IMR-90 (cell line): ENCODE data around the gene RTP5. TPM values are rescaled to one million over a fixed set of nuclear protein-coding genes. Genes with fewer than 3 reads are reported as not detected.

Experiments used
- ATAC-seq: fragments of 200-7000 bp; cut with Tn5 transposase; 2 replicates; pipeline ENCODE4 v1.9.1; 2020; ENCODE audit warnings: low read depth, mild to moderate bottlenecking, moderate library complexity
- BruUV-seq: library from RNA; stranded (reverse); fragments of 400-500 nt; replicated peaks from 2 replicates; lab custom pipeline; 2021; lab: Mats Ljungman, UMichigan
- CTCF ChIA-PET: fragments of 300-600 bp; formaldehyde crosslinking; extraction: SDS; loops from one replicate; lab custom pipeline; 2021; ENCODE audit warnings: antibody characterized with exemption; lab: Yijun Ruan, JAX
- POLR2A ChIA-PET: fragments of 300-600 bp; sonication (Branson Sonifier 250); formaldehyde crosslinking; loops from one replicate; lab custom pipeline; 2022; ENCODE audit warnings: antibody characterized with exemption; ENCODE audit not compliant: unreplicated experiment; lab: Charles Lee
- DNase-seq: peaks from one replicate; pipeline ENCODE4 v3.0.0; 2013
- H2AFZ ChIP-seq: replicated peaks from 2 replicates; pipeline ENCODE3; 2013; ENCODE audit warnings: low read length, mild to moderate bottlenecking; ENCODE audit not compliant: poor library complexity
- H2AK5ac ChIP-seq: 2 replicates; pipeline ENCODE4 v1.6.1; 2013; ENCODE audit warnings: low read depth, low read length, inconsistent platforms
- H2AK9ac ChIP-seq: replicated peaks from 2 replicates; pipeline ENCODE3; 2013; ENCODE audit warnings: mild to moderate bottlenecking, low read depth, low read length, moderate library complexity; ENCODE audit not compliant: poor library complexity
- H2BK120ac ChIP-seq: 2 replicates; pipeline ENCODE4 v1.6.1; 2013; ENCODE audit warnings: low read depth, low read length, inconsistent platforms
- H2BK15ac ChIP-seq: 3 replicates; pipeline ENCODE4 v1.6.1; 2013; ENCODE audit warnings: low read depth, low read length, inconsistent platforms
- H2BK20ac ChIP-seq: 2 replicates; pipeline ENCODE4 v1.6.1; 2013; ENCODE audit warnings: low read depth, mild to moderate bottlenecking, inconsistent platforms, low read length, moderate library complexity
- H2BK5ac ChIP-seq: 2 replicates; pipeline ENCODE4 v1.6.1; 2013; ENCODE audit warnings: mild to moderate bottlenecking, low read depth, low read length, inconsistent platforms; ENCODE audit not compliant: poor library complexity, severe bottlenecking
- H3K14ac ChIP-seq: replicated peaks from 2 replicates; pipeline ENCODE4 v1.6.1; 2013; ENCODE audit warnings: low read depth, low read length, inconsistent platforms
- H3K18ac ChIP-seq: 2 replicates; pipeline ENCODE4 v1.6.1; 2013; ENCODE audit warnings: low read depth, low read length, control low read depth
- H3K23ac ChIP-seq: 2 replicates; pipeline ENCODE4 v1.6.1; 2013; ENCODE audit warnings: low read depth, low read length, inconsistent platforms
- H3K27ac ChIP-seq: 2 replicates; pipeline ENCODE4 v1.5.1; 2013; ENCODE audit warnings: mild to moderate bottlenecking, control low read depth, low read length; ENCODE audit not compliant: insufficient read depth
- H3K27me3 ChIP-seq: 2 replicates; pipeline ENCODE4 v1.6.1; 2013; ENCODE audit warnings: low read length; ENCODE audit not compliant: control insufficient read depth, insufficient read depth
- H3K36me3 ChIP-seq: 2 replicates; pipeline ENCODE4 v1.6.1; 2013; ENCODE audit warnings: low read length, mixed read lengths; ENCODE audit not compliant: control insufficient read depth, insufficient read depth
- H3K4ac ChIP-seq: 2 replicates; pipeline ENCODE4 v1.6.1; 2013; ENCODE audit warnings: low read depth, low read length, inconsistent platforms
- H3K4me1 ChIP-seq: 2 replicates; pipeline ENCODE4 v1.6.1; 2013; ENCODE audit warnings: low read length, mixed read lengths; ENCODE audit not compliant: control insufficient read depth, insufficient read depth
- H3K4me2 ChIP-seq: 2 replicates; pipeline ENCODE4 v1.6.1; 2013; ENCODE audit warnings: low read depth, mild to moderate bottlenecking, control low read depth, low read length, moderate library complexity
- H3K4me3 ChIP-seq: 2 replicates; pipeline ENCODE4 v1.5.1; 2013; ENCODE audit warnings: low read depth, mild to moderate bottlenecking, control low read depth, low read length, moderate library complexity; ENCODE audit not compliant: insufficient read depth
- H3K56ac ChIP-seq: 2 replicates; pipeline ENCODE4 v1.6.1; 2013; ENCODE audit warnings: low read length, inconsistent platforms; ENCODE audit not compliant: insufficient read depth; ENCODE audit errors: extremely low read depth
- H3K79me1 ChIP-seq, 2 experiments: 2 replicates each; pipeline ENCODE4 v1.6.1; 2013; ENCODE audit warnings: low read length in 2 of 2, inconsistent platforms in 1 of 2, low read depth in 1 of 2
- H3K9ac ChIP-seq: 2 replicates; pipeline ENCODE4 v1.6.1; 2013; ENCODE audit warnings: low read depth, low read length, control low read depth
- H3K9me1 ChIP-seq: 2 replicates; pipeline ENCODE4 v1.6.1; 2013; ENCODE audit warnings: low read length, inconsistent platforms; ENCODE audit not compliant: insufficient read depth
- H3K9me3 ChIP-seq: 2 replicates; pipeline ENCODE4 v1.6.1; 2013; ENCODE audit warnings: low read length; ENCODE audit not compliant: control insufficient read depth, insufficient read depth
- H4K20me1 ChIP-seq: 2 replicates; pipeline ENCODE4 v1.6.1; 2013; ENCODE audit warnings: low read length, inconsistent platforms; ENCODE audit not compliant: insufficient read depth
- H4K5ac ChIP-seq: 2 replicates; pipeline ENCODE4 v1.6.1; 2013; ENCODE audit warnings: mild to moderate bottlenecking, low read depth, low read length, control low read depth
- H4K8ac ChIP-seq, 2 experiments: 2 replicates each; pipeline ENCODE4 v1.6.1; 2013; ENCODE audit warnings: low read depth in 2 of 2, low read length in 2 of 2, control low read depth in 1 of 2, inconsistent platforms in 1 of 2
- H4K91ac ChIP-seq: 2 replicates; pipeline ENCODE4 v1.6.1; 2013; ENCODE audit warnings: low read depth, low read length, inconsistent platforms; ENCODE audit not compliant: insufficient read depth
- BHLHE40 ChIP-seq: fragments of 150-350 bp; IDR thresholded peaks from 2 replicates; pipeline ENCODE4 v1.6.1; 2016; ENCODE audit warnings: mild to moderate bottlenecking, low read depth, low read length
- CEBPB ChIP-seq: IDR thresholded peaks from 2 replicates; pipeline ENCODE4 v1.6.1; 2012; ENCODE audit warnings: low read depth, low read length, improper control_type of control experiment
- ELK1 ChIP-seq: fragments of 150-350 bp; IDR thresholded peaks from 2 replicates; pipeline ENCODE4 v1.6.1; 2016; ENCODE audit warnings: low read depth, mild to moderate bottlenecking, low read length, moderate library complexity, borderline replicate concordance
- FOS ChIP-seq: fragments of 150-350 bp; IDR thresholded peaks from 2 replicates; pipeline ENCODE4 v1.6.1; 2016; ENCODE audit warnings: low read depth, low read length
- MAFK ChIP-seq: IDR thresholded peaks from 2 replicates; pipeline ENCODE4 v1.6.1; 2012; ENCODE audit warnings: low read depth, low read length, improper control_type of control experiment
- MAZ ChIP-seq: IDR thresholded peaks from 2 replicates; pipeline ENCODE4 v1.6.1; 2012; ENCODE audit warnings: low read depth, mild to moderate bottlenecking, low read length, improper control_type of control experiment, moderate library complexity, borderline replicate concordance
- MXI1 ChIP-seq: IDR thresholded peaks from 2 replicates; pipeline ENCODE4 v1.6.1; 2012; ENCODE audit warnings: low read depth, mild to moderate bottlenecking, low read length, moderate library complexity, borderline replicate concordance
- NFE2L2 ChIP-seq: fragments of 150-350 bp; IDR thresholded peaks from 2 replicates; pipeline ENCODE4 v1.6.1; 2016; ENCODE audit warnings: low read depth, mild to moderate bottlenecking, low read length
- POLR2A ChIP-seq: IDR thresholded peaks from 2 replicates; pipeline ENCODE4 v1.6.1; 2012; ENCODE audit warnings: mild to moderate bottlenecking, low read depth, low read length
- RAD21 ChIP-seq: IDR thresholded peaks from 2 replicates; pipeline ENCODE4 v1.6.1; 2012; ENCODE audit warnings: low read length, improper control_type of control experiment
- WGBS, 2 experiments: methylation state at CpG; one replicate each; pipeline versions ENCODE4 v1.1.5 to v1.1.7; 2013; ENCODE audit warnings: missing lambda C conversion rate in 2 of 2; ENCODE audit not compliant: insufficient read length in 1 of 2; ENCODE audit errors: extremely low coverage in 2 of 2; 5-methylcytosine and 5-hydroxymethylcytosine counted together
- dilution Hi-C: fragments of 300-500 bp; cut with HindIII; formaldehyde crosslinking; loops from one replicate; pipeline ENCODE4 v1.14.3; 2018; ENCODE audit warnings: low sequenced_read_pairs; ENCODE audit not compliant: unreplicated experiment
- in situ Hi-C: fragments of 300-500 bp; cut with MboI; formaldehyde crosslinking; loops from 3 replicates; pipeline ENCODE4 v1.14.3; 2019; ENCODE audit warnings: low sequenced_read_pairs, inconsistent platforms, mixed read lengths
- intact Hi-C: fragments of 100-400 bp; cut with micrococcal nuclease; formaldehyde crosslinking; loops from 2 replicates; pipeline ENCODE4 v1.10.0; 2022
- polyA plus RNA-seq, 3 experiments: library from polyadenylated mRNA; depleted of rRNA; stranded (reverse); fragments of >200 nt; gene quantifications; 2 replicates each; pipeline ENCODE4 v1.2.3, GENCODE V29; 2012; ENCODE audit warnings: low replicate concordance in 1 of 3
- total RNA-seq: library from RNA; depleted of rRNA; stranded (reverse); fragments of >200 nt; gene quantifications from 2 replicates; pipeline ENCODE4 v1.2.3, GENCODE V29; 2012
- TF ChIP-seq, protein P1 (sequence below): conservative IDR thresholded peaks from 2 replicates; pipeline ENCODE4 v1.5.1; 2012; ENCODE audit warnings: mild to moderate bottlenecking, low read depth, low read length, improper control_type of control experiment
- TF ChIP-seq, protein P2 (sequence below): fragments of 150-350 bp; IDR thresholded peaks from 2 replicates; pipeline ENCODE4 v1.6.1; 2017; ENCODE audit warnings: mild to moderate bottlenecking, antibody characterized with exemption, low read length, low read depth

RTP5 gene
- total and polyA plus RNA-seq, 2 of the 4 experiments (the other 2 are of a cell fraction), result not detected

DNA sequence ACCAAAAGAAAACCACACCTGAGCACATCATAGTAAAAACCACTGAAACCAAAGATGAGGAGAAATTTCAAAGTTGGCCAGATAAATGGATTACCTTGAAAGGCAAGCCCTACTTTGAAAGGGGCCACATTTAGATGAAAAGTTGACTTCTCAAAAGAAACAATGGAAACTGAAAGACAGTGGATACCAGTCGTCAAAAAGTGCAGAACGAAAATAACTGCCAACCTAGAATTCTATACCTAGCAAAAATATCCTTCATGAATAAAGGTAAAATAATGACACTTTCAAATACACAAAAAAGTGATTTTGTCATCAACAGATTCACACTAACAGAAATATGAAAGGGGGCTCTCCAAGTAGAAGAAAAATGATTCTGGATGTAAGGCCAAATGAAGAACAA, 42.1 kb upstream of the RTP5 start:
- Histone ChIP-seq H3K4me3 (no peak overlapping the region), H2BK120ac (no peak overlapping the region), H3K27me3 (no peaks in the 10 kb centered on the region; the same call in 1 of the 2 replicates), H3K9me3 (peaks cover 12% of the 10 kb centered on the region), H3K4ac (no peak overlapping the region), H3K4me2 (no peak overlapping the region), H2BK15ac (no peak overlapping the region), H3K27ac (no peak overlapping the region), H4K5ac (no peak overlapping the region), H3K9ac (no peak overlapping the region), H2BK20ac (no peak overlapping the region), H3K36me3 (no peaks in the 10 kb centered on the region), H4K8ac (no peak overlapping the region), H3K56ac (no peak overlapping the region), H3K9me1 (no peaks in the 10 kb centered on the region), H4K91ac (no peak overlapping the region), H2BK5ac (no peak overlapping the region), H4K20me1 (no peaks in the 10 kb centered on the region), H2AK5ac (no peak overlapping the region), H2AFZ (no peak overlapping the region), H3K4me1 (no peaks in the 10 kb centered on the region), H3K18ac (no peak overlapping the region), H3K14ac (no peak overlapping the region), H3K23ac (no peak overlapping the region), H3K79me1 (no peaks in the 10 kb centered on the region), H2AK9ac (no peak overlapping the region)
- POLR2A ChIA-PET, result no interaction called here
- in situ Hi-C loops (no loop called here), intact Hi-C loops (no loop called here), dilution Hi-C loops (no loop called here)
- TF ChIP-seq, protein P1, sequence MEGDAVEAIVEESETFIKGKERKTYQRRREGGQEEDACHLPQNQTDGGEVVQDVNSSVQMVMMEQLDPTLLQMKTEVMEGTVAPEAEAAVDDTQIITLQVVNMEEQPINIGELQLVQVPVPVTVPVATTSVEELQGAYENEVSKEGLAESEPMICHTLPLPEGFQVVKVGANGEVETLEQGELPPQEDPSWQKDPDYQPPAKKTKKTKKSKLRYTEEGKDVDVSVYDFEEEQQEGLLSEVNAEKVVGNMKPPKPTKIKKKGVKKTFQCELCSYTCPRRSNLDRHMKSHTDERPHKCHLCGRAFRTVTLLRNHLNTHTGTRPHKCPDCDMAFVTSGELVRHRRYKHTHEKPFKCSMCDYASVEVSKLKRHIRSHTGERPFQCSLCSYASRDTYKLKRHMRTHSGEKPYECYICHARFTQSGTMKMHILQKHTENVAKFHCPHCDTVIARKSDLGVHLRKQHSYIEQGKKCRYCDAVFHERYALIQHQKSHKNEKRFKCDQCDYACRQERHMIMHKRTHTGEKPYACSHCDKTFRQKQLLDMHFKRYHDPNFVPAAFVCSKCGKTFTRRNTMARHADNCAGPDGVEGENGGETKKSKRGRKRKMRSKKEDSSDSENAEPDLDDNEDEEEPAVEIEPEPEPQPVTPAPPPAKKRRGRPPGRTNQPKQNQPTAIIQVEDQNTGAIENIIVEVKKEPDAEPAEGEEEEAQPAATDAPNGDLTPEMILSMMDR, result no peak
- TF ChIP-seq NFE2L2 (no peak), MXI1 (no peak), FOS (no peak), RAD21 (no peak), POLR2A (no peak), ELK1 (no peak), CEBPB (no peak), MAFK (no peak), BHLHE40 (no peak), MAZ (no peak)
- TF ChIP-seq, protein P2, sequence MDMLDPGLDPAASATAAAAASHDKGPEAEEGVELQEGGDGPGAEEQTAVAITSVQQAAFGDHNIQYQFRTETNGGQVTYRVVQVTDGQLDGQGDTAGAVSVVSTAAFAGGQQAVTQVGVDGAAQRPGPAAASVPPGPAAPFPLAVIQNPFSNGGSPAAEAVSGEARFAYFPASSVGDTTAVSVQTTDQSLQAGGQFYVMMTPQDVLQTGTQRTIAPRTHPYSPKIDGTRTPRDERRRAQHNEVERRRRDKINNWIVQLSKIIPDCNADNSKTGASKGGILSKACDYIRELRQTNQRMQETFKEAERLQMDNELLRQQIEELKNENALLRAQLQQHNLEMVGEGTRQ, result no peak
- CTCF ChIA-PET, result no interaction called here
- DNase-seq, result no peak
- ATAC-seq, result no peak
- no TSS peak for BruUV-seq
- no CpG with 5 or more reads among the region's 2 CpGs for WGBS, 2 experiments
